Measurements from ENCODE around the gene CCDC198.

The CCDC198 gene

GRCh38 chr14:57486767-57487379 lies 6.8 kb downstream of the CCDC198 start:
- no peaks in the 10 kb centered on the region for H3K4me1 Mint-ChIP-seq (ENCODE audit: low read depth)

GRCh38 chr14:57485635-57486034 lies 8.0 kb downstream of the CCDC198 start:
- no peak for DNase-seq
- H3K27me3 Mint-ChIP-seq = peaks cover 4% of the 10 kb centered on the region
- no peaks in the 10 kb centered on the region for H3K9me3 Mint-ChIP-seq
- no peaks in the 10 kb centered on the region for H3K4me1 Mint-ChIP-seq (ENCODE audit: low read depth)
- H3K27ac Mint-ChIP-seq = no peak overlapping the region
- no peaks in the 10 kb centered on the region for H3K36me3 Mint-ChIP-seq (ENCODE audit: low read depth)
- H3K4me3 Mint-ChIP-seq = no peak overlapping the region

More at GRCh38 chr14:57486767-57487379, 6.8 kb downstream of the CCDC198 start:
- no peaks in the 10 kb centered on the region for H3K9me3 Mint-ChIP-seq
- H3K27me3 Mint-ChIP-seq = peaks cover 7% of the 10 kb centered on the region
- no peak overlapping the region for H3K27ac Mint-ChIP-seq
- no peak for DNase-seq
- H3K36me3 Mint-ChIP-seq (ENCODE audit: low read depth) = no peaks in the 10 kb centered on the region
- H3K4me3 Mint-ChIP-seq = no peak overlapping the region

- no peak for DNase-seq
- no peaks in the 10 kb centered on the region for H3K9me3 Mint-ChIP-seq
- H3K4me3 Mint-ChIP-seq = no peak overlapping the region
- H3K36me3 Mint-ChIP-seq (ENCODE audit: low read depth) = no peaks in the 10 kb centered on the region
- no peaks in the 10 kb centered on the region for H3K4me1 Mint-ChIP-seq (ENCODE audit: low read depth)
- H3K27ac Mint-ChIP-seq = no peak overlapping the region
- no peaks in the 10 kb centered on the region for H3K27me3 Mint-ChIP-seq
Measured at GRCh38 chr14:57482120-57482519, 11.5 kb downstream of the CCDC198 start.

GRCh38 chr14:57480051-57480450 lies 13.6 kb downstream of the CCDC198 start:
- Mint-ChIP-seq H3K4me3 (no peak overlapping the region), H3K9me3 (no peaks in the 10 kb centered on the region), H3K4me1 (ENCODE audit: low read depth) (no peaks in the 10 kb centered on the region), H3K27me3 (no peaks in the 10 kb centered on the region), H3K36me3 (ENCODE audit: low read depth) (no peaks in the 10 kb centered on the region), H3K27ac (no peak overlapping the region)
- DNase-seq = no peak

GRCh38 chr14:57479197-57479596 lies 14.5 kb downstream of the CCDC198 start:
- H3K36me3 Mint-ChIP-seq (ENCODE audit: low read depth) = no peaks in the 10 kb centered on the region
- H3K4me3 Mint-ChIP-seq = no peak overlapping the region
- DNase-seq = no peak
- no peaks in the 10 kb centered on the region for H3K4me1 Mint-ChIP-seq (ENCODE audit: low read depth)
- H3K27me3 Mint-ChIP-seq = no peaks in the 10 kb centered on the region
- H3K27ac Mint-ChIP-seq = no peak overlapping the region
- no peaks in the 10 kb centered on the region for H3K9me3 Mint-ChIP-seq

GRCh38 chr14:57478050-57478449 lies 15.6 kb downstream of the CCDC198 start:
- DNase-seq = no peak
- no peaks in the 10 kb centered on the region for H3K4me1 Mint-ChIP-seq (ENCODE audit: low read depth)
- no peaks in the 10 kb centered on the region for H3K27me3 Mint-ChIP-seq
- H3K27ac Mint-ChIP-seq = no peak overlapping the region
- H3K9me3 Mint-ChIP-seq = no peaks in the 10 kb centered on the region
- no peak overlapping the region for H3K4me3 Mint-ChIP-seq
- H3K36me3 Mint-ChIP-seq (ENCODE audit: low read depth) = no peaks in the 10 kb centered on the region

- H3K4me1 Mint-ChIP-seq (ENCODE audit: low read depth) = no peaks in the 10 kb centered on the region
- no peaks in the 10 kb centered on the region for H3K27me3 Mint-ChIP-seq
- no peaks in the 10 kb centered on the region for H3K9me3 Mint-ChIP-seq
- no peak overlapping the region for H3K4me3 Mint-ChIP-seq
- no peaks in the 10 kb centered on the region for H3K36me3 Mint-ChIP-seq (ENCODE audit: low read depth)
- H3K27ac Mint-ChIP-seq = no peak overlapping the region
- DNase-seq = no peak
Measured at GRCh38 chr14:57470909-57471308, 22.7 kb downstream of the CCDC198 start.

GRCh38 chr14:57464008-57464730 lies 29.5 kb downstream of the CCDC198 start:
- no peak for DNase-seq
- no peak overlapping the region for H3K4me3 Mint-ChIP-seq
- no peaks in the 10 kb centered on the region for H3K4me1 Mint-ChIP-seq (ENCODE audit: low read depth)
- H3K27me3 Mint-ChIP-seq = peaks cover 12% of the 10 kb centered on the region
- no peak overlapping the region for H3K27ac Mint-ChIP-seq
- no peaks in the 10 kb centered on the region for H3K36me3 Mint-ChIP-seq (ENCODE audit: low read depth)
- no peaks in the 10 kb centered on the region for H3K9me3 Mint-ChIP-seq

GRCh38 chr14:57462551-57462950 lies 31.1 kb downstream of the CCDC198 start:
- Mint-ChIP-seq H3K9me3 (no peaks in the 10 kb centered on the region), H3K27ac (no peak overlapping the region), H3K4me1 (ENCODE audit: low read depth) (no peaks in the 10 kb centered on the region), H3K27me3 (peaks cover 12% of the 10 kb centered on the region), H3K4me3 (no peak overlapping the region), H3K36me3 (ENCODE audit: low read depth) (no peaks in the 10 kb centered on the region)
- DNase-seq = no peak

- no peaks in the 10 kb centered on the region for H3K9me3 Mint-ChIP-seq
- no peak for DNase-seq
- peaks cover 12% of the 10 kb centered on the region for H3K27me3 Mint-ChIP-seq
- no peak overlapping the region for H3K4me3 Mint-ChIP-seq
- no peak overlapping the region for H3K27ac Mint-ChIP-seq
- H3K4me1 Mint-ChIP-seq (ENCODE audit: low read depth) = no peaks in the 10 kb centered on the region
- no peaks in the 10 kb centered on the region for H3K36me3 Mint-ChIP-seq (ENCODE audit: low read depth)
Measured at GRCh38 chr14:57461777-57462320, 31.8 kb downstream of the CCDC198 start.

- H3K27me3 Mint-ChIP-seq = peaks cover 3% of the 10 kb centered on the region
- no peak overlapping the region for H3K4me3 Mint-ChIP-seq
- no peaks in the 10 kb centered on the region for H3K36me3 Mint-ChIP-seq (ENCODE audit: low read depth)
- H3K27ac Mint-ChIP-seq = no peak overlapping the region
- DNase-seq = no peak
- no peaks in the 10 kb centered on the region for H3K4me1 Mint-ChIP-seq (ENCODE audit: low read depth)
- peaks cover 3% of the 10 kb centered on the region for H3K9me3 Mint-ChIP-seq
Measured at GRCh38 chr14:57435923-57436322, 57.7 kb downstream of the CCDC198 start.

GRCh38 chr14:57420986-57421385 lies 72.7 kb downstream of the CCDC198 start:
- DNase-seq = no peak
- Mint-ChIP-seq H3K4me1 (ENCODE audit: low read depth) (no peaks in the 10 kb centered on the region), H3K4me3 (no peak overlapping the region), H3K36me3 (ENCODE audit: low read depth) (no peaks in the 10 kb centered on the region), H3K27me3 (peaks cover 4% of the 10 kb centered on the region), H3K27ac (no peak overlapping the region), H3K9me3 (no peaks in the 10 kb centered on the region)

GRCh38 chr14:57420033-57420432 lies 73.6 kb downstream of the CCDC198 start:
- Mint-ChIP-seq H3K4me3 (no peak overlapping the region), H3K27ac (no peak overlapping the region)

More at GRCh38 chr14:57420033-57420432, 73.6 kb downstream of the CCDC198 start:
- Mint-ChIP-seq H3K4me1 (ENCODE audit: low read depth) (no peaks in the 10 kb centered on the region), H3K27me3 (peaks cover 2% of the 10 kb centered on the region), H3K9me3 (no peaks in the 10 kb centered on the region), H3K36me3 (ENCODE audit: low read depth) (no peaks in the 10 kb centered on the region)
- no peak for DNase-seq
